A549 (cell line): ENCODE results near the gene TAF11L14. TPM values are rescaled to one million over a fixed set of nuclear protein-coding genes. Genes with fewer than 3 reads are reported as not detected.
A peak's percentile ranks its signal among the peaks of the same experiment; 100 is the strongest.
"Not testable (repeated sequence)": the region's sequence is repeated elsewhere in the genome, so short reads cannot be mapped to it uniquely, and the experiment has no call there.

Experiments
- ATAC-seq, 2 experiments: fragments of 200-7000 bp in 1 of 2; fragments of >200 bp in 1 of 2; cut with Nextera tagmentation in 1 of 2; cut with Tn5 transposase in 1 of 2; 3 replicates each; pipeline versions ENCODE4 v1.8.0 to v1.9.1; 2018 to 2020; ENCODE audit warnings: mild to moderate bottlenecking in 1 of 2, moderate library complexity in 1 of 2
- CTCF ChIA-PET: fragments of 300-600 bp; sonication (Branson Sonifier 250); formaldehyde crosslinking; extraction: SDS; loops from one replicate; lab custom pipeline; 2021; ENCODE audit warnings: antibody characterized with exemption, inconsistent platforms; lab: Yijun Ruan, JAX
- POLR2A ChIA-PET: fragments of 350-600 bp; formaldehyde crosslinking; extraction: SDS; loops from one replicate; lab custom pipeline; 2021; ENCODE audit warnings: antibody characterized with exemption, inconsistent platforms; lab: Yijun Ruan, JAX
- DNase-seq, 2 experiments: peaks; one replicate each; pipeline versions ENCODE4 v3.0.0 to v3.0.0-alpha.2; 2011 to 2016; ENCODE audit warnings: low read depth in 1 of 2, low spot score in 1 of 2
- FAIRE-seq: peaks from 2 replicates; lab custom pipeline; 2011; peaks lifted over from hg19 to GRCh38; lab: Jason Lieb, UNC
- H3K27ac ChIP-seq, 2 experiments: fragments of >200 bp; sonication (Bioruptor Twin); formaldehyde crosslinking; 3 replicates each; pipeline ENCODE4 v1.5.1; 2016 to 2017
- H3K4me1 ChIP-seq: fragments of >200 bp; sonication (Bioruptor Twin); formaldehyde crosslinking; 3 replicates; pipeline ENCODE4 v1.6.1; 2016
- H3K4me2 ChIP-seq: fragments of >200 bp; sonication (Bioruptor Twin); formaldehyde crosslinking; 3 replicates; pipeline ENCODE4 v1.6.1; 2016
- H3K4me3 ChIP-seq: fragments of >200 bp; sonication (Bioruptor Twin); formaldehyde crosslinking; 3 replicates; pipeline ENCODE4 v1.5.1; 2016
- H3K9me3 ChIP-seq: fragments of >200 bp; sonication (Bioruptor Twin); formaldehyde crosslinking; 3 replicates; pipeline ENCODE4 v1.6.1; 2016
- NFE2L2 ChIP-seq: fragments of 150-350 bp; conservative IDR thresholded peaks from 2 replicates; pipeline ENCODE4 v1.6.1; 2014; ENCODE audit warnings: low read length
- WGBS: methylation state at CpG from one replicate; pipeline ENCODE4 v1.1.6; 2017; ENCODE audit errors: missing lambda C conversion rate; 5-methylcytosine and 5-hydroxymethylcytosine counted together
- polyA minus RNA-seq: library from RNA; depleted of rRNA, polyadenylated mRNA; stranded (reverse); fragments of >200 nt; gene quantifications from 2 replicates; pipeline ENCODE4 v1.2.3, GENCODE V29; 2011; rRNA and poly(A)+ RNA removed
- polyA plus RNA-seq, 4 experiments: library from polyadenylated mRNA; depleted of rRNA in 3 of 4; stranded (reverse); fragments of >200 nt; fragmentation: RNase III in 1 of 4; extraction: RNeasy Plus Mini Kit Qiagen cat#74134 plus additional on column Dnase treatment in 1 of 4; gene quantifications; 2 replicates in 3 of 4; 3 replicates in 1 of 4; pipeline ENCODE4 v1.2.3, GENCODE V29; 2011 to 2017
- TF ChIP-seq, protein P1 (sequence below): fragments of 200-600 bp; sonication (generic); IDR thresholded peaks from 2 replicates; pipeline ENCODE4 v1.6.1; 2016; ENCODE audit warnings: antibody characterized with exemption, mild to moderate bottlenecking, moderate library complexity

TAF11L14 gene
- polyA plus RNA-seq (2011; rRNA removed) (0.14 TPM in 1 of 2 replicates, not detected in the other), polyA plus RNA-seq (2017; fragmentation: RNase III; extraction: RNeasy Plus Mini Kit Qiagen cat#74134 plus additional on column Dnase treatment) (not detected in 3 replicates), polyA minus RNA-seq (not detected in 2 replicates)
- not detected in 2 replicates for polyA plus RNA-seq (2012; cell fraction: cytosol; rRNA removed)
- not detected in 2 replicates for polyA plus RNA-seq (2012; cell fraction: nucleus; rRNA removed)

DNA sequence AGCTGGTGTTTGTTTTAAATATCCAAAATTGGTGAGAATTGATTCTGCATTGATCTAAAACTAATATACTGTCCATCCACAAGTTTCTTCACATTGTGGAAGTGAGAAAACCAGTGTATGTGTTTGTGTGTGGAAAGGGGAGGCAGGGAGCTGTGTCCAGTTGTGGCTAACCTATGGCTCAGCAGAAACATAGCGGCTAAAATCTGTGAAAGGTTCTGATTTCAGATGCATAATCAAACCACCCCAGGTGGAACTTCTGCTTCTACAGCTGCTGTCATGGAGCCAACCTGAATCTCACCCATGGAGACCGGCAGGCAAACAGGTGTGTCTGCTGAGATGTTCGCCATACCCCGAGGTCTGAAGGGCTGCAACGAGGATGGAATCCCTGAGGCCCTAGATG is at the start of gene TAF11L14:
Gene TAF11L14 (plus strand): TSS at position 301 of the 400 bp plus-strand sequence.
- Histone ChIP-seq H3K4me3 (no peak within 1 kb of the TSS), H3K27ac (no peak within 1 kb of the TSS), H3K4me1 (no peaks in the 10 kb centered on the region), H3K4me2 (no peak within 1 kb of the TSS), H3K9me3 (no peaks in the 10 kb centered on the region)
- ChIA-PET POLR2A (no interaction called here), CTCF (interaction anchor here (0.9 to 1.1 kb wide), 3 partner anchors 13 to 435 kb away, joined by 3 to 4 read pairs (median 3); no protein-coding TSS in a partner anchor)
- DNase-seq (no peak), ATAC-seq (no peak), FAIRE-seq (no peak)
- 57% methylated on average over 5 of the region's 5 CpGs for WGBS
- TF ChIP-seq, protein P1, sequence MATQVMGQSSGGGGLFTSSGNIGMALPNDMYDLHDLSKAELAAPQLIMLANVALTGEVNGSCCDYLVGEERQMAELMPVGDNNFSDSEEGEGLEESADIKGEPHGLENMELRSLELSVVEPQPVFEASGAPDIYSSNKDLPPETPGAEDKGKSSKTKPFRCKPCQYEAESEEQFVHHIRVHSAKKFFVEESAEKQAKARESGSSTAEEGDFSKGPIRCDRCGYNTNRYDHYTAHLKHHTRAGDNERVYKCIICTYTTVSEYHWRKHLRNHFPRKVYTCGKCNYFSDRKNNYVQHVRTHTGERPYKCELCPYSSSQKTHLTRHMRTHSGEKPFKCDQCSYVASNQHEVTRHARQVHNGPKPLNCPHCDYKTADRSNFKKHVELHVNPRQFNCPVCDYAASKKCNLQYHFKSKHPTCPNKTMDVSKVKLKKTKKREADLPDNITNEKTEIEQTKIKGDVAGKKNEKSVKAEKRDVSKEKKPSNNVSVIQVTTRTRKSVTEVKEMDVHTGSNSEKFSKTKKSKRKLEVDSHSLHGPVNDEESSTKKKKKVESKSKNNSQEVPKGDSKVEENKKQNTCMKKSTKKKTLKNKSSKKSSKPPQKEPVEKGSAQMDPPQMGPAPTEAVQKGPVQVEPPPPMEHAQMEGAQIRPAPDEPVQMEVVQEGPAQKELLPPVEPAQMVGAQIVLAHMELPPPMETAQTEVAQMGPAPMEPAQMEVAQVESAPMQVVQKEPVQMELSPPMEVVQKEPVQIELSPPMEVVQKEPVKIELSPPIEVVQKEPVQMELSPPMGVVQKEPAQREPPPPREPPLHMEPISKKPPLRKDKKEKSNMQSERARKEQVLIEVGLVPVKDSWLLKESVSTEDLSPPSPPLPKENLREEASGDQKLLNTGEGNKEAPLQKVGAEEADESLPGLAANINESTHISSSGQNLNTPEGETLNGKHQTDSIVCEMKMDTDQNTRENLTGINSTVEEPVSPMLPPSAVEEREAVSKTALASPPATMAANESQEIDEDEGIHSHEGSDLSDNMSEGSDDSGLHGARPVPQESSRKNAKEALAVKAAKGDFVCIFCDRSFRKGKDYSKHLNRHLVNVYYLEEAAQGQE = no peak
- TF ChIP-seq NFE2L2 = no peak

DNA sequence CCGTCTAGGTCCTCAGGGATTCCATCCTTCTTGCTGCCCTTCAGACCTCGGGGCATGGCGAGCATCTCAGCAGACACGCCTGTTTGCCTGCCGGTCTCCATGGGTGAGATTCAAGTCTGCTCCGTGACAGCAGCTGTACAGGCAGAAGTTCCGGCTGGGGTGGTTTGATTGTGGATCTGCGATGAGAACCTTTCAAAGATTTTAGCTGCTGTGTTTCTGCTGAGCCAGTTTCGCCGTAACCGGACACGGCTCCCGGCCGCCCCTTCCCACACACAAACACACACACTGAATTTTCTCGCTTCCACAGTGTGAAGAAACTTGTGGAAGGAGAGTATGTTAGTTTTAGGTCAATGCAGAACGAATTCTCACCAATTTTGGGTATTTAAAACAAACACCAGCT is 48.6 kb upstream of the TAF11L14 start, which contains the start of gene TAF11L7:
Gene TAF11L7 (minus strand): TSS at position 101 of the 400 bp plus-strand sequence.
- ATAC-seq, H3K4me2 ChIP-seq, DNase-seq, H3K9me3 ChIP-seq, CTCF ChIA-PET, H3K27ac ChIP-seq, H3K4me3 ChIP-seq, FAIRE-seq, POLR2A ChIA-PET, H3K4me1 ChIP-seq: not testable (repeated sequence)
- WGBS = no CpG with 5 or more reads among the region's 16 CpGs

DNA sequence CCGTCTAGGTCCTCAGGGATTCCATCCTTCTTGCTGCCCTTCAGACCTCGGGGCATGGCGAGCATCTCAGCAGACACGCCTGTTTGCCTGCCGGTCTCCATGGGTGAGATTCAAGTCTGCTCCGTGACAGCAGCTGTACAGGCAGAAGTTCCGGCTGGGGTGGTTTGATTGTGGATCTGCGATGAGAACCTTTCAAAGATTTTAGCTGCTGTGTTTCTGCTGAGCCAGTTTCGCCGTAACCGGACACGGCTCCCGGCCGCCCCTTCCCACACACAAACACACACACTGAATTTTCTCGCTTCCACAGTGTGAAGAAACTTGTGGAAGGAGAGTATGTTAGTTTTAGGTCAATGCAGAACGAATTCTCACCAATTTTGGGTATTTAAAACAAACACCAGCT is 43.4 kb upstream of the TAF11L14 start, which contains the start of gene TAF11L8:
Gene TAF11L8 (minus strand): TSS at position 101 of the 400 bp plus-strand sequence.
- not testable (repeated sequence) for DNase-seq

DNA sequence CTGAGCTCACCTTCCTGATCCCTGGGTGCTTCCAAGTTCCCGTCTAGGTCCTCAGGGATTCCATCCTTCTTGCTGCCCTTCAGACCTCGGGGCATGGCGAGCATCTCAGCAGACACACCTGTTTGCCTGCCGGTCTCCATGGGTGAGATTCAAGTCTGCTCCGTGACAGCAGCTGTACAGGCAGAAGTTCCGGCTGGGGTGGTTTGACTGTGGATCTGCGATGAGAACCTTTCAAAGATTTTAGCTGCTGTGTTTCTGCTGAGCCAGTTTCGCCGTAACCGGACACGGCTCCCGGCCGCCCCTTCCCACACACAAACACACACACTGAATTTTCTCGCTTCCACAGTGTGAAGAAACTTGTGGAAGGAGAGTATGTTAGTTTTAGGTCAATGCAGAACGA is 40.0 kb upstream of the TAF11L14 start, which contains the start of gene TAF11L9:
Gene TAF11L9 (minus strand): TSS at position 140 of the 400 bp plus-strand sequence.
- FAIRE-seq, H3K4me2 ChIP-seq, H3K4me3 ChIP-seq, H3K9me3 ChIP-seq, DNase-seq, CTCF ChIA-PET, H3K4me1 ChIP-seq, POLR2A ChIA-PET, ATAC-seq, H3K27ac ChIP-seq: not testable (repeated sequence)
- WGBS = 90% methylated on average over 13 of the region's 15 CpGs

More for the DNA sequence above, 43.4 kb upstream of the TAF11L14 start, which contains the start of gene TAF11L8:
- H3K4me1 ChIP-seq, H3K9me3 ChIP-seq, ATAC-seq, H3K4me2 ChIP-seq, POLR2A ChIA-PET, CTCF ChIA-PET, H3K4me3 ChIP-seq, H3K27ac ChIP-seq, FAIRE-seq: not testable (repeated sequence)
- no CpG with 5 or more reads among the region's 16 CpGs for WGBS

DNA sequence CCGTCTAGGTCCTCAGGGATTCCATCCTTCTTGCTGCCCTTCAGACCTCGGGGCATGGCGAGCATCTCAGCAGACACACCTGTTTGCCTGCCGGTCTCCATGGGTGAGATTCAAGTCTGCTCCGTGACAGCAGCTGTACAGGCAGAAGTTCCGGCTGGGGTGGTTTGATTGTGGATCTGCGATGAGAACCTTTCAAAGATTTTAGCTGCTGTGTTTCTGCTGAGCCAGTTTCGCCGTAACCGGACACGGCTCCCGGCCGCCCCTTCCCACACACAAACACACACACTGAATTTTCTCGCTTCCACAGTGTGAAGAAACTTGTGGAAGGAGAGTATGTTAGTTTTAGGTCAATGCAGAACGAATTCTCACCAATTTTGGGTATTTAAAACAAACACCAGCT is 36.5 kb upstream of the TAF11L14 start, which contains the start of gene TAF11L10:
Gene TAF11L10 (minus strand): TSS at position 101 of the 400 bp plus-strand sequence.
- ATAC-seq, CTCF ChIA-PET, FAIRE-seq, POLR2A ChIA-PET, DNase-seq, H3K4me2 ChIP-seq, H3K4me1 ChIP-seq, H3K27ac ChIP-seq, H3K9me3 ChIP-seq, H3K4me3 ChIP-seq: not testable (repeated sequence)
- no CpG with 5 or more reads among the region's 15 CpGs for WGBS

DNA sequence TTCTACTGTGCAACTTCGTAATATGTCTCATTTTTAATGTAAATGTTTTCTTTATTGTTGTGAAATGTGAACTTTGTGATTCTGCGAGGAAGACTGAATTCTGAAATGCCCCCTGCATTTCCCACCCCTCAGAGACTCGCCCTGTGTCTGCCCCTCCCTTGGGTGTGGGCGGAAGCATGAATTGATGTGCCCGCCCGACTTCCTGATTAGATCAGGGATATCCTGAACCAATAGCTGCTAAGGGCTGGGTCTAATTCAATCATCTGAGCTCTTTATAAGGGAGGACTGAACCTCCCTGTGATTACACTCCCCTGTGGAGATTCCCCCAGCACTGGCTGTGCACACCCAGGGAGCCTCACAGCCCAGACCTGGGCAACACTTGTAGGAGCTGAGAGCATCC is 30.4 kb upstream of the TAF11L14 start, which contains the start of gene TAF11L11:
Gene TAF11L11 (plus strand): TSS at position 304 of the 400 bp plus-strand sequence.
- ATAC-seq, CTCF ChIA-PET, FAIRE-seq, H3K4me2 ChIP-seq, POLR2A ChIA-PET, H3K27ac ChIP-seq, H3K9me3 ChIP-seq, H3K4me1 ChIP-seq, H3K4me3 ChIP-seq: not testable (repeated sequence)
- WGBS = 71% methylated on average over 6 of the region's 6 CpGs
- DNase-seq = peak in 1 of 2 experiments; percentile 13
